ENCODE data around the gene KLK13.

GRCh38 chr19:51111606-51112005 lies 46.7 kb upstream of the KLK13 start:
- no peak for TF ChIP-seq CTCF (IDR thresholded peaks at IDR 0.05)
- no peak for TF ChIP-seq EP300 (IDR thresholded peaks at IDR 0.05)
- no peak for TF ChIP-seq POLR2A (IDR thresholded peaks at IDR 0.05)
